Peyer's patch (tissue), 4 donors: ENCODE results near the gene ECSCR.

ENCODE experiments used
- POLR2A ChIP-seq, 2 donors: fragments of 450-650 bp; IDR thresholded peaks; one replicate each; pipeline ENCODE4 v1.5.1; 2017; ENCODE audit warnings: antibody characterized with exemption in 2 of 2, mild to moderate bottlenecking in 2 of 2, moderate library complexity in 2 of 2
- TF ChIP-seq, protein P1 (sequence below), 6 experiments: fragments of 450-650 bp in 4 of 6; fragments of 200-600 bp in 2 of 6; sonication (generic) in 1 of 6; IDR thresholded peaks; one replicate each; pipeline ENCODE4 v1.5.1; 2017 to 2019; ENCODE audit warnings: antibody characterized with exemption in 6 of 6, mild to moderate bottlenecking in 3 of 6, moderate library complexity in 1 of 6

DNA sequence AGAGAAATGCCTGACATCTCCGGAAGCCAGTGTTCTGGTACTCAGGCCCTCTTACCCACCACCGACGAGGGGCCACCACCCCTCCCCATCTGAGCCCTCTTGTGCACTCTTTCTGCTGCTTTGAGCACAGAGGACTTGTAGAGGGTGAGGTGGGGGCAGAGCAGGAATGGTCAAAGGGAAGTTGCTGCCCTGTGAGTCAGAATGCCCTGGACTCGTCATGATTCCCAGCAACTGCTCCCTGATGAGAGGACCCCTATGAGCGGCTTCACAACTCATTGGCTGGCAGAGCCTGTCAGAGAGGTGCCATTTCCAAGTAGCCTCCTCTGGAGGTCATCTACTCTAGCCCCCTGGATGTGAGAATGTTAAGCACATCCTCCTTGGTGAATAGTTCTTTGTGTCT is 845 bp downstream of the ECSCR start:
- TF ChIP-seq, protein P1, sequence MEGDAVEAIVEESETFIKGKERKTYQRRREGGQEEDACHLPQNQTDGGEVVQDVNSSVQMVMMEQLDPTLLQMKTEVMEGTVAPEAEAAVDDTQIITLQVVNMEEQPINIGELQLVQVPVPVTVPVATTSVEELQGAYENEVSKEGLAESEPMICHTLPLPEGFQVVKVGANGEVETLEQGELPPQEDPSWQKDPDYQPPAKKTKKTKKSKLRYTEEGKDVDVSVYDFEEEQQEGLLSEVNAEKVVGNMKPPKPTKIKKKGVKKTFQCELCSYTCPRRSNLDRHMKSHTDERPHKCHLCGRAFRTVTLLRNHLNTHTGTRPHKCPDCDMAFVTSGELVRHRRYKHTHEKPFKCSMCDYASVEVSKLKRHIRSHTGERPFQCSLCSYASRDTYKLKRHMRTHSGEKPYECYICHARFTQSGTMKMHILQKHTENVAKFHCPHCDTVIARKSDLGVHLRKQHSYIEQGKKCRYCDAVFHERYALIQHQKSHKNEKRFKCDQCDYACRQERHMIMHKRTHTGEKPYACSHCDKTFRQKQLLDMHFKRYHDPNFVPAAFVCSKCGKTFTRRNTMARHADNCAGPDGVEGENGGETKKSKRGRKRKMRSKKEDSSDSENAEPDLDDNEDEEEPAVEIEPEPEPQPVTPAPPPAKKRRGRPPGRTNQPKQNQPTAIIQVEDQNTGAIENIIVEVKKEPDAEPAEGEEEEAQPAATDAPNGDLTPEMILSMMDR (IDR thresholded peaks at IDR 0.05): no peak
- TF ChIP-seq POLR2A (IDR thresholded peaks at IDR 0.05): no peak
